HuH-7 (cell line): ENCODE data around the gene LZTR1.
A peak's percentile ranks its signal among the peaks of the same experiment; 100 is the strongest.
"Not testable (repeated sequence)": the region's sequence is repeated elsewhere in the genome, so short reads cannot be mapped to it uniquely, and the experiment has no call there.

Experiments used
- DNase-seq: peaks from one replicate; pipeline ENCODE4 v3.0.0; 2011; ENCODE audit warnings: low spot score

Gene LZTR1

DNA sequence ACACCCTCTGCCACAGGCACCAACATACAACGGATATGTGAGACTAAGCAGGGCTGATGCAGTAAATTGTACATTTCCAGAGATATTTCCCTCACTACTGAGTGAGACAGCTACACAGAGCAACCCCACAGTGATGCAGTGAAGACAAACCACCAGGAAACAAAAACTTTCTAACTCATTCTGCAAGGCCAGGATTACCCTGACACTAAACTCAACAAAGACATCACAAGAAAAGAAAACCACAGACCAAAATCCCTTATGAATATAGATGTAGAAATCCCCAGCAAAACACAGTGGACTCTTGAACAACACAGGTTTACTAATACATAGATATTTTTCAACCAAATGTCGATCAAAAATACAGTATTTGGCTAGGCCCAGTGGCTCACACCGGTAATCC, 51.8 kb downstream of the LZTR1 start:
- DNase-seq = no peak

DNA sequence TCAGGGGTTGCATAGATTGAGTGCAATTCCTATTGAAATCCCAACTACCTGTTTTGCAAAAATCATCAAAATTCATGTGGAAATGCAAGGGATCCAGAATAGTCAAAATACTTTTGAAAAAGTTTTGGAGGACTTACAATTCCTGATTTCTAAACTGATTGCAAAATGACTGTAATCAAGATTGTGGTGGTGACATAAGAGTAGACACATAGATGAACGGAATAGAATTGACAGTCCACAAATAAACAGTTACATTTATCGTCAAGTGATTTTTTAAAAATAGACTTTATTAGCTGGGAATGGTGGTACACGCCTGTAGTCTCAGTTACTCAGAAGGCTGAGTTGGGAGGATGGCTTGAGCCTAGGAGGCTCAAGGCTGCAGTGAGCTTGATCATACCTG, 52.9 kb downstream of the LZTR1 start:
- no peak for DNase-seq

DNA sequence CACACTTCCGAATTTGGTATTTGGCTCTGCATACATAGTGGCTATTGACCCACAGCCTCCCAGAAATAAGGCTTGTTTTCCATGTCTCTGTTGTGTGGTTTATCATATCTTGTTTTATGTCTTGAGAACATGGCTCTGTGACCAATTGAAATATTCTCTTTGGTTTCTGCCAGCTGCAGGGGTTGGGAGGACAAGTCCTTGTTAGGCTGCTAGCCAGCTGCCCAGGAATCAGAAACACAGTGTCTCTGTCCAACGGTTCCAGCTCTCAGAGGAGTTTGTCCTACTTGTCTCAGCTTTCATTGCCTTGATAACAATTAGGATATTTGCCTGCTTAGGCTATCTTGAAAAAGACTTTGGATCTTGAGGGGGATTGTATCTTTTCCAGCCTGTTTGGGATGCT, 56.3 kb downstream of the LZTR1 start:
- DNase-seq = no peak

DNA sequence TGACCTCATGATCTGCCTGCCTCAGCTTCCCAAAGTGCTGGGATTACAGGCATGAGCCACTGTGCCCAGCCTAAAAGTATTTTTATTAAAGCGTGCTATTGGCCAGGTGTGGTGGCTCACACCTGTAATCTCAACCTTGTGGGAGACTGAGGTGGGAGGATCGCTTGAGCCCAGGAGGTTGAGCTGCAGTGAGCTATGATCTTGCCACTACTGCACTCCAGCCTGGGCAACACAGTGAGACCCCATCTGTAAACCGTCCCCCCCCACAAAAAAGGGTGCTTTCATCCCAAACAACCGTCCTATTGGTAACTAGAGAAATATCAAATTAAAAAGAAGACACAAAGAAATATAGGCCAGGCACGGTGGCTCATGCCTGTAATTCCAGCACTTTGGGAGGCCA, 57.1 kb downstream of the LZTR1 start:
- DNase-seq = not testable (repeated sequence)

DNA sequence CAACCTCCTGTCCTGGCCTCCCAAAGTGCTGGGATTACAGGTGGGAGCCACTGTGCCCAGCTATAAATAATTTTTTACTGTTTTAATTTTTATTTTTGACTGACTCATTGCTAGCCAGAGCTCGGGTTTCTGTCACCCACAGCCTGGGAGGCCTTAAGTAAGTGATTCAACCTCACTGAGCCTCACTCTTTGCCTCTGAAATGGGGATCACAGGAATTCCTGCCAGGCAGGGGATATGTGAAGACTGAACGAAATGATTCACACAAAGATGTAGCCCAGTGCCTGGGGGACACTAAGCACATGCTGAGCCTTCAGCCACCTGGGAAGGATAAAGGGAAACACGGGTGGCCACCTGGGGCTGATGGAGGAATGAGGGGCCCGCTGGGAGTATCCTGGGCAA, 59.8 kb downstream of the LZTR1 start:
- no peak for DNase-seq

DNA sequence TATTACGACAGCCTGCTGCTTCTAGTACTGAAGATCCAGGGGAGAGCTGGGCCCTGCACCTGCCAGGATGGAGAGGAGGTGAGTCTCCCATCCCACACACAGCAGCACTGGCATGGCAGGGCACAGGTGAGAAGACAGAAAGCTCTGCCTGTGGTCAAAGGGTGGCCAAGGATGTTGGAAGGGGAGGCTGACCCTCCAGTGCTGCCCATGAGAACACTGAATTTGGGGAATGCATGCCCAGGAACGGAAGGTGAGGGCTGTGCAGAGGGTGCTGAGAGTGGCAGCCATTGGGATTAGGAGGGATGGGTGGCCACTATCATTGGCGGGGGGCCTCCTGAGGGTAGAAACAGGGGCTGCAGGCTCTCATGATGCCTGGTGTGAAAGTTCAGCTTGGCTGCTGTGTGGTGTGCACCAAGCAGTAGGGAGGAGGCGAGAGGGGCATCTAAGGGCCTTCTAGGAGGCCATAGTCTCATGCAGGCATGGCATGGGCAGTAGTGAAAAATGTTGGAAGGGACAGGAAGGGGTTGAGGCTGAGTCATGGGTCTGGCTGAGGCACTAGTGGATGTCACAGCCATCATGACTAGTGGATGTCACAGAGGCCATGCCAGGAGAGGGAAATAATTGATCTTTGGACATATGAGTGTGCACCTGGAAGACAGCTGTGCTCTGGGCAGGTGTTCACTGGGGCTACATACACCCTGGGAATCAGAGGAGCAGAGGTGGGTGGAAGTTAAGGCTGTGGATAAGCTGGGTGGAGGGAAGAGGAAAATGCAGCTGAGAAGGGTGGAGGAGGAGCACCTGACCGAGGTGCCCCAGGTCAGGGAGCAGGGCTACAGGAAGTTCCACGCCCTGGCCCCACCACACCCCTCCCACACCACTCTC, 61.1 kb downstream of the LZTR1 start:
- no peak for DNase-seq

DNA sequence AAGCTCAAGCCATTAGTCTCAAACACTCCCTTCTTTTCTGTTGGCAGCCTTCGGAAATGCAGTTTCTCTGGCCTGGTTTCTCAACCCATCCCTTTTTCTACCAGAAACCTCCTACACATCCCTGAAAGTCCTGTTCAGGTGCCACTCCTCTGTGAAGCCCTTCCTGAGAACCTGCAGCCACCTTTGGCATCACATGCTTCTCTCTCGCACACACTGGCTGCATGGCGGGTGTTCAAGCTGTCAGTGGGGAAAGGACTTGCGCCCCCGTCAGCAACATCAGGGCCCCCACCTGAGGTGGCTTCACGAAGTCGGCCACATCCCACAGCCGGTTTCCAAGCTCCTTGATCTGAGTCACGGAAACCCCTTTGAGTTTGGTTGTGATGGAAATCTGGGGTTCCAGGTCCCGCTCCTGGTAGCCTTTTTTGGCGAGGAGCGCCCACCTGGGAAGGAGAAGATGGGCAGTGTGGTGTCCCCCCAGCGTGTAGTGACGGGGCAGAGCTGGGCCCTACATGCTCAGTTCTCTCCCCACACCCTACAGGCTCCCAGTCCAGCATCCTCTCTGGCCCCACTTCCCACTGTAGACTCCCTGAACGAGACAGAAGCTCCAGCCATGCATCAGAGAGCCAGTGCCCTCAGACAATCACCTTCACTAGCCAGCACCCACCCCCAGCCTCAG, 61.9 kb downstream of the LZTR1 start:
- DNase-seq = no peak

DNA sequence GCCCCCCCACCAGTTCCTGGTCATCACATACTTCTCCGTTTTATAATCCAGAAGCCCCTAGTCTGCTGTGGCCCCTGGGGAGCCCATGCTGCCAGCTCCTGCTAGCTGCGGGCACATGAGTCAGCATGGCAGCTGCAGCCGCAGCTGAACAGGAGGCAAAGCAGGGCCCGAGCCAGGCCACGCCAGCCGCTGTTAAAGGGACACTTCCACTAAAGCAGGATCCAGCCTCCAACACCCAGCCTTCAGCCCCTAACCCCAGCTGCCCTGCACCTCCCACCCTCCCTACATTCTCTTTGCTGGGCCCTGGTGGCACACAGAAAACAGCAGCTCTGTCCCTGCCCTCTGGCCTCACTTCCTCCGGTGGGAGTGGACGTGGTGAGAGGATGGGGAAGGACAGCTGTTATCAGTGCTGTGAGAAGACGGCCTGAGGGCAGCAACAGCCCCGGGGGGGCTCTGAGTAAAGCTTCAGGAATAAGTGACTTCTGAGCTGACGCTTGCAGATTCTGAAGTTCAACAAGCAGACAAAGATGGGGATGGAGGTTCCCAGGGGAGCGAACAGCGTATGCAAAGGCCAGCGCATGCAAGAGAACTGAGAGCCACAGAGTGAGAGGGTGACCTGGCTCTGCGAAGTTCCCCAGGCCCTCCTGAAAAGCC, 63.0 kb downstream of the LZTR1 start:
- DNase-seq = no peak

DNA sequence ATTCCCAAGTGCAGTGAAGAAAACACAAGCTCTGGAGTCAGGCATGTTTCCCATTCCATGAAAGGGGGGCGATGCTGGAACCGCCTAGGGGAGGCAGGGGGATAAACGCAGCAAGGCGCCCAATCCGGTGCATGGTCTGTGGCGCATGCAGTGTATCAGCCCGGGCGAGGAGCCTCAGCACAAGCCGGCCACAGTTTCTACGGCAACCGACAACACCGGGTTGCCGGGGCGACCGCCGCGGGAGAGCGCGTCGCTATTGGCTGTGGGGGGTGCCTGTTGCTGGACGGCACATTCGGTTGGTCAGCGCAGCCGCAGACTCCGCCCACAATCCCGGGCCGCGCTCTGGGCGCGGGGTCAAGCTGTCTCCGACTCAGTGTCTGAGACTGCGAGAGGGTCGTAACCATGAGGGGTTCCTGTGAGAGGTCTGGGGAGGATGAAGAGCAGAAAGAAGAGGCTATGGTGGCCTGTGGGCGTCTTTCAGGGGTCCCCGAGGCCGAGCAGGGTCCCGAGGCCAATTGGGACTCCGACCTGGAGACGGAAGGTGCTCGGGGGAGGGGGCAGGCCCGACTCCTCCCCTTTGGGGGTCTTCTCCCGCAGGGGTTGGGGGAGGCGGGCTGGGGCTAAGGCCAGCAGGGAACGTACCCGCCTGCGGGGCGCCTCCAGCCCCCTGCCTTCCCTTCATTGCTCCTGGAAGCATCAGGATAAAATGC, 63.6 kb downstream of the LZTR1 start, which contains the start of gene LRRC74B:
TSS of gene LRRC74B (plus strand) at position 362 of the 710 bp plus-strand sequence. CDS start at position 403, 41 bp downstream.
- DNase-seq = peak; percentile 98

DNA sequence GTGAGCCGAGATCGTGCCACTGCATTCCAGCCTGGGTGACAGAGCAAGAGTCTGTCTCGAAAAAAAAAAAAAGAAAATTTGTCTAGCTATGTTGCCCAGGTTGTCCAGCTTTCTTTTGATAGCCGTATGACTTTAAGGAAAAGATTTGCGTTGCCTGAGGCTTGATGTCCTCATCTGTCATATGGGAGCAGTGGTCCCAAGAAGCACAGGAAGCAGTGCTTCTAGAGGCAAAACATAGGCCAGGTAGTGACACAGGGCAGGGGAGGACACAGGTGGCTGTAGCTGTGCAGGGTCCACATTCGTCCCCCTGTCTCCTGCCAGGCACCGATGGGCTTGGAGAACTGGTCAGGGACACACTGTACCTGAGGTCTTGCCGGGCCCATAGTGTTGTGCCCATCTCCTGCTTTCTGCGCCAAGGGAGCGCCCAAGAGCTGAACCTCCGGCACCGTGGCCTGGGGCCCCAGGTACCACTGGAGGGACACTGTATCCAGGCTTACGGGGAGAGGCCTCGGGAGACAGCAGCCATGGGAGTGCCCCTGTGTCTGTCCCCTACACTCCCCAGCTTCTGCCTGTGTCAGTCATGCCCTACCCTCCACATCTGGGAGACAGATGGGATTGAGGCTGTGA, 65.1 kb downstream of the LZTR1 start:
- no peak for DNase-seq

DNA sequence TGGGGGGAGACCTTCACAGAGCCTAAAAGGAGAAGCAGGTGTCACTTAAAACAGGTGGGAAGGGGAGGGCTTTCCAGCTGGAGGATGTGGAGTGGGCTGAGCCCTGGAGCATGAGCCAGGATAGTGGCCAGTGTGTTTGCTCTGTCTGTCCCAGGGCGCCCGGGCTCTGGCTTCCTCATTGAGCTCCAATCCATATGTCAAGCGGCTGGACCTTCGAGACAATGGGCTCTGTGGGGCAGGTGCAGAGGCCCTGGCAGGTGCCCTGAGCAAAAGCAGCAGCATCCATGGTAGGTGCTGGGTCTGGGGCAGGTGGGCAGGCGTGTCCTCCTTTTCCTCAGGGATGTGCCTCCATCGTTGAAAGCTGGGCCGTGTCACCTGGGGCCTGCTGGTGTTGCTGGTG, 65.6 kb downstream of the LZTR1 start:
- DNase-seq = no peak

DNA sequence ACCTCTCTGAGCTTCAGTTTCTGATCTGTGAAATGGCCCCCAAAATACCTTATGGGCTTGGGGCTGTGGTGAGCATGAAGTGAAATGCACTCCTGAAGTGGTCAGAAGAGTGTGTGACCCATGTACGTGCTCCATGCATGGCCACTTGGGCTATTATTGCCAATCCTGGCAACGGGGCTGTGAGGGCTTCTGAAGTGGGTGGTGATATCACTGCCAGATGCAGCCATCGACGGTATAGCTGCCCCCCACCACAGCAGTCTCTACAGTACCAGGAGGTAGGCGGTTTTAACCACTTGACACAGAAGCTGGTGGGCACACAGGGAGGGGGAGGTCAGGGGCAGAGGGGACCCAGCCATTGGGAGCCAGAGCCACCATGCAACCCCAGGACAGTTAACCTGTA, 66.4 kb downstream of the LZTR1 start:
- DNase-seq = not testable (repeated sequence)
